Measurements from ENCODE around the gene MAP1LC3B. TPM values are rescaled to one million over a fixed set of nuclear protein-coding genes. Genes with fewer than 3 reads are reported as not detected.

MAP1LC3B gene
- total RNA-seq, 1 experiment from 2014 or later, result 74.7 TPM

- intact Hi-C loops (cut with micrococcal nuclease; ENCODE audit: unreplicated experiment), result no loop called here
- Histone ChIP-seq H3K27ac (ENCODE audit: low read depth, low read length, poor library complexity, severe bottlenecking) (no peak overlapping the region), H3K27me3 (replicated peaks; ENCODE audit: insufficient read depth, low read depth, low read length, poor library complexity) (no peaks in the 10 kb centered on the region), H3K36me3 (ENCODE audit: insufficient read depth, low read length, poor library complexity, severe bottlenecking) (no peaks in the 10 kb centered on the region), H3K4me3 (ENCODE audit: low read depth, low read length, poor library complexity, severe bottlenecking) (no peak overlapping the region), H3K4me1 (ENCODE audit: insufficient read depth, low read length, poor library complexity, severe bottlenecking) (no peaks in the 10 kb centered on the region), H3K9me3 (ENCODE audit: low read depth, low read length, poor library complexity, severe bottlenecking) (no peaks in the 10 kb centered on the region)
- no peak for DNase-seq (ENCODE audit: low spot score)
- POLR2A ChIA-PET (ENCODE audit: low non-redundant PET), result no interaction called here
- TF ChIP-seq, protein P1, sequence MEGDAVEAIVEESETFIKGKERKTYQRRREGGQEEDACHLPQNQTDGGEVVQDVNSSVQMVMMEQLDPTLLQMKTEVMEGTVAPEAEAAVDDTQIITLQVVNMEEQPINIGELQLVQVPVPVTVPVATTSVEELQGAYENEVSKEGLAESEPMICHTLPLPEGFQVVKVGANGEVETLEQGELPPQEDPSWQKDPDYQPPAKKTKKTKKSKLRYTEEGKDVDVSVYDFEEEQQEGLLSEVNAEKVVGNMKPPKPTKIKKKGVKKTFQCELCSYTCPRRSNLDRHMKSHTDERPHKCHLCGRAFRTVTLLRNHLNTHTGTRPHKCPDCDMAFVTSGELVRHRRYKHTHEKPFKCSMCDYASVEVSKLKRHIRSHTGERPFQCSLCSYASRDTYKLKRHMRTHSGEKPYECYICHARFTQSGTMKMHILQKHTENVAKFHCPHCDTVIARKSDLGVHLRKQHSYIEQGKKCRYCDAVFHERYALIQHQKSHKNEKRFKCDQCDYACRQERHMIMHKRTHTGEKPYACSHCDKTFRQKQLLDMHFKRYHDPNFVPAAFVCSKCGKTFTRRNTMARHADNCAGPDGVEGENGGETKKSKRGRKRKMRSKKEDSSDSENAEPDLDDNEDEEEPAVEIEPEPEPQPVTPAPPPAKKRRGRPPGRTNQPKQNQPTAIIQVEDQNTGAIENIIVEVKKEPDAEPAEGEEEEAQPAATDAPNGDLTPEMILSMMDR (conservative IDR thresholded peaks at IDR 0.05; ENCODE audit: low read depth, low read length), result no peak
- no peak for TF ChIP-seq EZH2 (IDR thresholded peaks at IDR 0.05; ENCODE audit: borderline replicate concordance, low read depth, low read length, poor library complexity, severe bottlenecking)
- CTCF ChIA-PET, result no interaction called here
- BruUV-seq (replicated peaks), result no TSS peak
Observed at GRCh38 chr16:87371261-87371866, 20.8 kb upstream of the MAP1LC3B start.

- CTCF ChIA-PET, result no interaction called here
- no TSS peak for BruUV-seq (replicated peaks)
- intact Hi-C loops (cut with micrococcal nuclease; ENCODE audit: unreplicated experiment), result no loop called here
- no peaks in the 10 kb centered on the region for H3K27me3 ChIP-seq (replicated peaks; ENCODE audit: insufficient read depth, low read depth, low read length, poor library complexity)
- no peak for DNase-seq (ENCODE audit: low spot score)
- H3K36me3 ChIP-seq (ENCODE audit: insufficient read depth, low read length, poor library complexity, severe bottlenecking), result no peaks in the 10 kb centered on the region
- H3K4me1 ChIP-seq (ENCODE audit: insufficient read depth, low read length, poor library complexity, severe bottlenecking), result no peaks in the 10 kb centered on the region
- no peak overlapping the region for H3K4me3 ChIP-seq (ENCODE audit: low read depth, low read length, poor library complexity, severe bottlenecking)
- no peak overlapping the region for H3K27ac ChIP-seq (ENCODE audit: low read depth, low read length, poor library complexity, severe bottlenecking)
- TF ChIP-seq EZH2 (IDR thresholded peaks at IDR 0.05; ENCODE audit: borderline replicate concordance, low read depth, low read length, poor library complexity, severe bottlenecking), result no peak
- TF ChIP-seq, protein P1 (conservative IDR thresholded peaks at IDR 0.05; ENCODE audit: low read depth, low read length), result no peak
- H3K9me3 ChIP-seq (ENCODE audit: low read depth, low read length, poor library complexity, severe bottlenecking), result no peaks in the 10 kb centered on the region
- POLR2A ChIA-PET (ENCODE audit: low non-redundant PET), result no interaction called here
Observed at GRCh38 chr16:87372305-87372704, 19.8 kb upstream of the MAP1LC3B start.

DNA sequence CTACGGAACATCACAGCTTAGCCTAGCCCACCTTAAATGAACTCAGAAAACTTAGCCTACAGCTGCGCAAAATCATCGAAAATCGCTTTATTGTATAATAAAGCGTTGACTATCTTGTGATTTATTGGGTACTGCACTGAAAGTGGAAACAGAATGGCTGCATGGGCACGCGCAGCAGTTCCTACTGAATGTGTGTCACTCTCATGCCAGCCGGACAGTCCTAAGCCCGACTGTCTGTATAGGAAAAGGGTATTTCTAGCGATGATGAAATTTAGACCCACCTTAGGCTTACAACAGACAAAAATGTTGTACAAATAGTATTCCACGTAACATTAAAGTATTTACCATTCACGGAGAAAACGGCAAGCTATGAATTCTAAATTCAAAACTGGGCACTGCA is 17.8 kb upstream of the MAP1LC3B start:
- ChIA-PET CTCF (no interaction called here), POLR2A (ENCODE audit: low non-redundant PET) (no interaction called here)
- intact Hi-C loops (cut with micrococcal nuclease; ENCODE audit: unreplicated experiment), result no loop called here

More for the DNA sequence above, 17.8 kb upstream of the MAP1LC3B start:
- TF ChIP-seq, protein P1 (conservative IDR thresholded peaks at IDR 0.05; ENCODE audit: low read depth, low read length), result no peak
- no peak for TF ChIP-seq EZH2 (IDR thresholded peaks at IDR 0.05; ENCODE audit: borderline replicate concordance, low read depth, low read length, poor library complexity, severe bottlenecking)
- Histone ChIP-seq H3K4me3 (ENCODE audit: low read depth, low read length, poor library complexity, severe bottlenecking) (no peak overlapping the region), H3K27ac (ENCODE audit: low read depth, low read length, poor library complexity, severe bottlenecking) (no peak overlapping the region), H3K9me3 (ENCODE audit: low read depth, low read length, poor library complexity, severe bottlenecking) (no peaks in the 10 kb centered on the region), H3K27me3 (replicated peaks; ENCODE audit: insufficient read depth, low read depth, low read length, poor library complexity) (no peaks in the 10 kb centered on the region), H3K36me3 (ENCODE audit: insufficient read depth, low read length, poor library complexity, severe bottlenecking) (no peaks in the 10 kb centered on the region), H3K4me1 (ENCODE audit: insufficient read depth, low read length, poor library complexity, severe bottlenecking) (no peaks in the 10 kb centered on the region)
- DNase-seq (ENCODE audit: low spot score), result no peak
- no TSS peak for BruUV-seq (replicated peaks)

Measured in A673 (cell line).